ENCODE results near the gene TRIM51. TPM values are rescaled to one million over a fixed set of nuclear protein-coding genes. Genes with fewer than 3 reads are reported as not detected.
"Not testable (repeated sequence)": the region's sequence is repeated elsewhere in the genome, so short reads cannot be mapped to it uniquely, and the experiment has no call there.

Gene TRIM51
- not detected for polyA plus RNA-seq (2013, experiment 1 of 2)
- polyA plus RNA-seq (2013, experiment 2 of 2): not detected

GRCh38 chr11:55882997-55883396 lies at the start of gene TRIM51:
Gene TRIM51, plus strand, starts transcription at chr11:55883297. Its CDS starts 2,132 bp downstream, at chr11:55885429.
- H3K27ac ChIP-seq (ENCODE audit: low read depth, low read length, severe bottlenecking); H3K4me1 ChIP-seq (ENCODE audit: control insufficient read depth, insufficient read depth, low read length, poor library complexity, severe bottlenecking); H3K4me3 ChIP-seq (ENCODE audit: extremely low read depth, insufficient read depth, low read length, poor library complexity, severe bottlenecking); H3K36me3 ChIP-seq (ENCODE audit: control insufficient read depth, insufficient read depth, low read length); H3K9me3 ChIP-seq (ENCODE audit: control insufficient read depth, low read length): not testable (repeated sequence)
- no CpG with 5 or more reads among the region's 1 CpG for WGBS, 2 experiments (ENCODE audit: insufficient coverage in 2 of 2)

GRCh38 chr11:55838452-55838851 lies 44.6 kb upstream of the TRIM51 start, which contains the start of gene OR5D16:
Gene OR5D16, plus strand, starts transcription at chr11:55838752. Its CDS starts 0 bp downstream, at chr11:55838752.
- Histone ChIP-seq H3K36me3 (ENCODE audit: control insufficient read depth, insufficient read depth, low read length) (no peaks in the 10 kb centered on the region), H3K4me1 (ENCODE audit: control insufficient read depth, insufficient read depth, low read length, poor library complexity, severe bottlenecking) (no peaks in the 10 kb centered on the region), H3K27ac (ENCODE audit: low read depth, low read length, severe bottlenecking) (no peak within 1 kb of the TSS), H3K9me3 (ENCODE audit: control insufficient read depth, low read length) (peaks cover 34% of the 10 kb centered on the region), H3K4me3 (ENCODE audit: extremely low read depth, insufficient read depth, low read length, poor library complexity, severe bottlenecking) (no peak within 1 kb of the TSS)
- 17% methylated on average over 1 of the region's 3 CpGs; no CpG with 5 or more reads in 1 of the 2 experiments for WGBS, 2 experiments (ENCODE audit: insufficient coverage in 2 of 2)

- no CpG with 5 or more reads among the region's 2 CpGs for WGBS, 2 experiments (ENCODE audit: insufficient coverage in 2 of 2)
- H3K4me1 ChIP-seq (ENCODE audit: control insufficient read depth, insufficient read depth, low read length, poor library complexity, severe bottlenecking): no peaks in the 10 kb centered on the region
- no peak overlapping the region for H3K27ac ChIP-seq (ENCODE audit: low read depth, low read length, severe bottlenecking)
- no peaks in the 10 kb centered on the region for H3K36me3 ChIP-seq (ENCODE audit: control insufficient read depth, insufficient read depth, low read length)
- H3K4me3 ChIP-seq (ENCODE audit: extremely low read depth, insufficient read depth, low read length, poor library complexity, severe bottlenecking): no peak overlapping the region
- H3K9me3 ChIP-seq (ENCODE audit: control insufficient read depth, low read length): peaks cover 19% of the 10 kb centered on the region
Measured at GRCh38 chr11:55847453-55847852, 35.6 kb upstream of the TRIM51 start.

GRCh38 chr11:55849037-55849436 lies 34.1 kb upstream of the TRIM51 start:
- Histone ChIP-seq H3K4me1 (ENCODE audit: control insufficient read depth, insufficient read depth, low read length, poor library complexity, severe bottlenecking) (no peaks in the 10 kb centered on the region), H3K9me3 (ENCODE audit: control insufficient read depth, low read length) (peaks cover 25% of the 10 kb centered on the region), H3K36me3 (ENCODE audit: control insufficient read depth, insufficient read depth, low read length) (no peaks in the 10 kb centered on the region), H3K4me3 (ENCODE audit: extremely low read depth, insufficient read depth, low read length, poor library complexity, severe bottlenecking) (no peak overlapping the region), H3K27ac (ENCODE audit: low read depth, low read length, severe bottlenecking) (no peak overlapping the region)

GRCh38 chr11:55852141-55852540 lies 31.0 kb upstream of the TRIM51 start:
- no peak overlapping the region for H3K27ac ChIP-seq (ENCODE audit: low read depth, low read length, severe bottlenecking)
- WGBS, 2 experiments (ENCODE audit: insufficient coverage in 2 of 2): no CpG with 5 or more reads among the region's 1 CpG
- H3K9me3 ChIP-seq (ENCODE audit: control insufficient read depth, low read length): peaks cover 16% of the 10 kb centered on the region

GRCh38 chr11:55854704-55855103 lies 28.4 kb upstream of the TRIM51 start:
- Histone ChIP-seq H3K9me3 (ENCODE audit: control insufficient read depth, low read length) (peaks cover 19% of the 10 kb centered on the region), H3K4me1 (ENCODE audit: control insufficient read depth, insufficient read depth, low read length, poor library complexity, severe bottlenecking) (no peaks in the 10 kb centered on the region), H3K27ac (ENCODE audit: low read depth, low read length, severe bottlenecking) (no peak overlapping the region), H3K36me3 (ENCODE audit: control insufficient read depth, insufficient read depth, low read length) (no peaks in the 10 kb centered on the region), H3K4me3 (ENCODE audit: extremely low read depth, insufficient read depth, low read length, poor library complexity, severe bottlenecking) (no peak overlapping the region)
- 20% methylated on average over 1 of the region's 1 CpG; no CpG with 5 or more reads in 1 of the 2 experiments for WGBS, 2 experiments (ENCODE audit: insufficient coverage in 2 of 2)

More at GRCh38 chr11:55852141-55852540, 31.0 kb upstream of the TRIM51 start:
- Histone ChIP-seq H3K36me3 (ENCODE audit: control insufficient read depth, insufficient read depth, low read length) (no peaks in the 10 kb centered on the region), H3K4me1 (ENCODE audit: control insufficient read depth, insufficient read depth, low read length, poor library complexity, severe bottlenecking) (no peaks in the 10 kb centered on the region), H3K4me3 (ENCODE audit: extremely low read depth, insufficient read depth, low read length, poor library complexity, severe bottlenecking) (no peak overlapping the region)

GRCh38 chr11:55867354-55867753 lies 15.7 kb upstream of the TRIM51 start:
- not testable (repeated sequence) for H3K36me3 ChIP-seq (ENCODE audit: control insufficient read depth, insufficient read depth, low read length); H3K4me3 ChIP-seq (ENCODE audit: extremely low read depth, insufficient read depth, low read length, poor library complexity, severe bottlenecking); H3K27ac ChIP-seq (ENCODE audit: low read depth, low read length, severe bottlenecking); H3K4me1 ChIP-seq (ENCODE audit: control insufficient read depth, insufficient read depth, low read length, poor library complexity, severe bottlenecking); H3K9me3 ChIP-seq (ENCODE audit: control insufficient read depth, low read length)
- 67% methylated on average over 1 of the region's 4 CpGs; no CpG with 5 or more reads in 1 of the 2 experiments for WGBS, 2 experiments (ENCODE audit: insufficient coverage in 2 of 2)

GRCh38 chr11:55872731-55873130 lies 10.4 kb upstream of the TRIM51 start:
- 91 to 96% methylated on average over 24 to 32 of the region's 33 CpGs for WGBS, 2 experiments (ENCODE audit: insufficient coverage in 2 of 2)

GRCh38 chr11:55873146-55873545 lies 10.0 kb upstream of the TRIM51 start:
- 91 to 95% methylated on average over 8 to 25 of the region's 34 CpGs for WGBS, 2 experiments (ENCODE audit: insufficient coverage in 2 of 2)
- H3K9me3 ChIP-seq (ENCODE audit: control insufficient read depth, low read length); H3K4me3 ChIP-seq (ENCODE audit: extremely low read depth, insufficient read depth, low read length, poor library complexity, severe bottlenecking); H3K36me3 ChIP-seq (ENCODE audit: control insufficient read depth, insufficient read depth, low read length); H3K27ac ChIP-seq (ENCODE audit: low read depth, low read length, severe bottlenecking); H3K4me1 ChIP-seq (ENCODE audit: control insufficient read depth, insufficient read depth, low read length, poor library complexity, severe bottlenecking): not testable (repeated sequence)

More at GRCh38 chr11:55872731-55873130, 10.4 kb upstream of the TRIM51 start:
- H3K9me3 ChIP-seq (ENCODE audit: control insufficient read depth, low read length); H3K27ac ChIP-seq (ENCODE audit: low read depth, low read length, severe bottlenecking); H3K36me3 ChIP-seq (ENCODE audit: control insufficient read depth, insufficient read depth, low read length); H3K4me1 ChIP-seq (ENCODE audit: control insufficient read depth, insufficient read depth, low read length, poor library complexity, severe bottlenecking); H3K4me3 ChIP-seq (ENCODE audit: extremely low read depth, insufficient read depth, low read length, poor library complexity, severe bottlenecking): not testable (repeated sequence)

GRCh38 chr11:55884995-55885394 lies 1.9 kb downstream of the TRIM51 start:
- WGBS, 2 experiments (ENCODE audit: insufficient coverage in 2 of 2): 80 to 84% methylated on average over 2 of the region's 4 CpGs
- not testable (repeated sequence) for H3K36me3 ChIP-seq (ENCODE audit: control insufficient read depth, insufficient read depth, low read length); H3K9me3 ChIP-seq (ENCODE audit: control insufficient read depth, low read length); H3K4me1 ChIP-seq (ENCODE audit: control insufficient read depth, insufficient read depth, low read length, poor library complexity, severe bottlenecking); H3K27ac ChIP-seq (ENCODE audit: low read depth, low read length, severe bottlenecking); H3K4me3 ChIP-seq (ENCODE audit: extremely low read depth, insufficient read depth, low read length, poor library complexity, severe bottlenecking)

- H3K4me1 ChIP-seq (ENCODE audit: control insufficient read depth, insufficient read depth, low read length, poor library complexity, severe bottlenecking); H3K4me3 ChIP-seq (ENCODE audit: extremely low read depth, insufficient read depth, low read length, poor library complexity, severe bottlenecking); H3K36me3 ChIP-seq (ENCODE audit: control insufficient read depth, insufficient read depth, low read length); H3K27ac ChIP-seq (ENCODE audit: low read depth, low read length, severe bottlenecking); H3K9me3 ChIP-seq (ENCODE audit: control insufficient read depth, low read length): not testable (repeated sequence)
- WGBS, 2 experiments (ENCODE audit: insufficient coverage in 2 of 2): 79 to 93% methylated on average over 4 to 5 of the region's 9 CpGs
Measured at GRCh38 chr11:55885481-55885880, 2.4 kb downstream of the TRIM51 start.
